Bronchial epithelial cell (primary cell): Measurements from ENCODE around the gene ARHGAP10. TPM values are rescaled to one million over a fixed set of nuclear protein-coding genes. Genes with fewer than 3 reads are reported as not detected.

Experiments
- DNase-seq: peaks from one replicate; pipeline ENCODE4 v3.0.0-alpha.2; 2010; ENCODE audit warnings: low read depth
- FAIRE-seq: peaks from 2 replicates; lab custom pipeline; 2011; peaks lifted over from hg19 to GRCh38; lab: Jason Lieb, UNC
- H3K27me3 ChIP-seq: 2 replicates; pipeline ENCODE4 v1.5.1; 2011; ENCODE audit warnings: low read length; ENCODE audit not compliant: control insufficient read depth, insufficient read depth
- H3K36me3 ChIP-seq: 2 replicates; pipeline ENCODE4 v1.5.1; 2011; ENCODE audit warnings: low read length; ENCODE audit not compliant: control insufficient read depth, insufficient read depth
- H3K4me3 ChIP-seq: 2 replicates; pipeline ENCODE4 v1.5.1; 2011; ENCODE audit warnings: mild to moderate bottlenecking, low read depth, low read length, control low read depth
- CTCF ChIP-seq: IDR thresholded peaks from 2 replicates; pipeline ENCODE4 v1.5.1; 2011; ENCODE audit warnings: mild to moderate bottlenecking, moderate library complexity, low read length, control low read depth, inconsistent platforms; ENCODE audit not compliant: insufficient read depth, severe bottlenecking
- total RNA-seq: library from RNA; depleted of rRNA; stranded (reverse); fragments of >200 nt; gene quantifications from 2 replicates; pipeline ENCODE4 v1.2.1, GENCODE V29; 2014

Gene ARHGAP10
- total RNA-seq, 1 donor from 2014 or later = 8.4 TPM

- H3K36me3 ChIP-seq = no peaks in the 10 kb centered on the region
- no peak for DNase-seq
- no peak overlapping the region for H3K4me3 ChIP-seq
- FAIRE-seq = no peak
- no peak for TF ChIP-seq CTCF
- no peaks in the 10 kb centered on the region for H3K27me3 ChIP-seq
Observed at GRCh38 chr4:147840838-147841738, 109.2 kb downstream of the ARHGAP10 start.

GRCh38 chr4:147842573-147842972, 110.7 kb downstream of the ARHGAP10 start:
- no peak overlapping the region for H3K4me3 ChIP-seq
- DNase-seq = no peak
- no peak for FAIRE-seq
- H3K27me3 ChIP-seq = no peaks in the 10 kb centered on the region
- no peak for TF ChIP-seq CTCF
- H3K36me3 ChIP-seq = no peaks in the 10 kb centered on the region

GRCh38 chr4:147843162-147843561, 111.3 kb downstream of the ARHGAP10 start:
- DNase-seq (peak; percentile 26), FAIRE-seq (no peak)
- TF ChIP-seq CTCF = peak; percentile 23
- Histone ChIP-seq H3K36me3 (no peaks in the 10 kb centered on the region), H3K27me3 (no peaks in the 10 kb centered on the region), H3K4me3 (no peak overlapping the region)

GRCh38 chr4:147844781-147845180, 112.9 kb downstream of the ARHGAP10 start:
- FAIRE-seq (no peak), DNase-seq (no peak)
- TF ChIP-seq CTCF = no peak
- Histone ChIP-seq H3K4me3 (no peak overlapping the region), H3K36me3 (no peaks in the 10 kb centered on the region), H3K27me3 (no peaks in the 10 kb centered on the region)

GRCh38 chr4:147846318-147847155, 114.6 kb downstream of the ARHGAP10 start:
- DNase-seq = no peak
- no peak for TF ChIP-seq CTCF
- Histone ChIP-seq H3K4me3 (no peak overlapping the region), H3K27me3 (no peaks in the 10 kb centered on the region), H3K36me3 (no peaks in the 10 kb centered on the region)
- no peak for FAIRE-seq
